ENCODE data around the gene OPRD1.
"Not testable (repeated sequence)": the region's sequence is repeated elsewhere in the genome, so short reads cannot be mapped to it uniquely, and the experiment has no call there.

OPRD1 gene

GRCh38 chr1:28848416-28848815 is 36.4 kb downstream of the OPRD1 start:
- no peak for DNase-seq

- DNase-seq = no peak
These were observed 41.2 kb downstream of the OPRD1 start for GRCh38 chr1:28853093-28853742.

- DNase-seq = not testable (repeated sequence)
These were observed 42.4 kb downstream of the OPRD1 start for GRCh38 chr1:28854406-28854805.

GRCh38 chr1:28855046-28855445 is 43.1 kb downstream of the OPRD1 start:
- no peak for DNase-seq

DNA sequence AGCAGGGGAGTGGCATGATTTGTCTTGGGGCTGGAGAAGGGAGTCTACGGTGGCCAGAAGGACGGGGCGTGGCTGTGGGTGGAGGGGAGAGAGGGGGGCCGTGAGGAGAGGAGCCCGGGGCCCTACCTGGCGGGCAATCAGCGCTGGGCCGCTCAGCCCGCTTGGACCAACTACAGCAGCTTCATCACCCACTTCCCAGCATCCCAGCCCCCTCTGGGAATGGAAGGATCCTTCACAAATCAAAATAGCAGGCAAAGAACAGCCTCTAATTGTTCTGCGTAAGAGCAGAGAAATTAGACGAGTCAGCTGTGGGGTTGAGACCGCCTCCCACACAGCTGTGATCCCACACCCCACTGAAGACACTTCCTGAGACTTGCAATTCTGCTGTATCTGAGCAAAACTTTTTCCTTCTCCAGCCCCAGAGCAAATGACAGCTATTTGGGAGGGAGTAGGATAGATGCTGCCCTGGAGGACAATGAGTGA is 43.5 kb downstream of the OPRD1 start:
- no peak for DNase-seq

DNA sequence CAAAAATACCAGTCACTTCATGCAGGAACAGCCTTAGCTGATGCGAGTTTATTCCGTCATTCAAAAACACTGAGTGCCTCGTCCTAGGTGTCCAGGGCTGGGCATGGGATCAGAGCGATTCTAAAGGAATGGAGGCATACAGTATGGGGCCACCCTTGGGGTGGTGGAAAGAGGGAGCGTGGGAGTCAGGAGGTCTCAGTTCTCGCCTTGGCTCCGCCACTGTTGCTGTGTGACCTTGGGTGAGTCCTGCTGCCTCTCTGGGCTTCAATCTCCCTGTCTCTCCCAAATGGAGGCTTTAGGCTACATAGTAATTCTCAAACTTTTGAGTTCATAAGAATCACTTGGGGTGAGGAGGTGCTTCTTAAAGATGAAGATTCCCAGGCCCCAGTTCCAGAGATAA is 44.0 kb downstream of the OPRD1 start:
- no peak for DNase-seq

DNA sequence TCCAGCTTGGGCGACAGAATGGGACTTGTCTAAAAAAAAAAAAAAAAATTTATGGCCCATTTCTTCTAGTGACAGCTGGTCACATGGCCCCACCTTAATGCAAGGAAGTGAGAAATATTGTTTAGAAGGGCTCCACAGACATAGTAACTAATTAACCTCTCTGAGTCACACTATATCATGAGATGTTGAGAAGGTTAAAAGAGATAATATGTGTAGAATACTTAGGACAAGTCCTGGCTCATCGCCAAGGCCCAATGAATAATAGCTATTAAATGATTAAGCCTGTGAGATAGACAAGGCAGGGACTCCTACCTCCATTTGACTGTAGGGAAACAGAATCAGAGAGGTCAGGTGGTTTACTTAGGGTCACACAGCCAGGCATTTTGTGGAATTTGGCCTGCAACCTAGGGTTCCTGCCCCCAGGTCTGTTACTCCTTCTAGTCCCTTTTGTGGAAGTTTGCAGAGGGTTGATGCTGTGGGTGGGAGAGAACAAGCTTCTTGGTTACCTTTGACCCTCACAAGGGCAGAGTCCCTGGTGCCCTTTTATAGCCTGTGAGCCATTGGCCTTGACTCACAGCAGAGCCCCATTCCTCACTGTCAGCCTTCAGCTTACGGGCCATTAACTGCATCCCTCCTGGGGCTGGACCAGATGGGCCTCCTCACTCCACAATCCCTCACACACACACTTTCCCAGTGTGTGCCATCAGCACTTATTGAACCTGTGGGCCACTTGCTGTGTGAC is 48.5 kb downstream of the OPRD1 start:
- DNase-seq = no peak

DNA sequence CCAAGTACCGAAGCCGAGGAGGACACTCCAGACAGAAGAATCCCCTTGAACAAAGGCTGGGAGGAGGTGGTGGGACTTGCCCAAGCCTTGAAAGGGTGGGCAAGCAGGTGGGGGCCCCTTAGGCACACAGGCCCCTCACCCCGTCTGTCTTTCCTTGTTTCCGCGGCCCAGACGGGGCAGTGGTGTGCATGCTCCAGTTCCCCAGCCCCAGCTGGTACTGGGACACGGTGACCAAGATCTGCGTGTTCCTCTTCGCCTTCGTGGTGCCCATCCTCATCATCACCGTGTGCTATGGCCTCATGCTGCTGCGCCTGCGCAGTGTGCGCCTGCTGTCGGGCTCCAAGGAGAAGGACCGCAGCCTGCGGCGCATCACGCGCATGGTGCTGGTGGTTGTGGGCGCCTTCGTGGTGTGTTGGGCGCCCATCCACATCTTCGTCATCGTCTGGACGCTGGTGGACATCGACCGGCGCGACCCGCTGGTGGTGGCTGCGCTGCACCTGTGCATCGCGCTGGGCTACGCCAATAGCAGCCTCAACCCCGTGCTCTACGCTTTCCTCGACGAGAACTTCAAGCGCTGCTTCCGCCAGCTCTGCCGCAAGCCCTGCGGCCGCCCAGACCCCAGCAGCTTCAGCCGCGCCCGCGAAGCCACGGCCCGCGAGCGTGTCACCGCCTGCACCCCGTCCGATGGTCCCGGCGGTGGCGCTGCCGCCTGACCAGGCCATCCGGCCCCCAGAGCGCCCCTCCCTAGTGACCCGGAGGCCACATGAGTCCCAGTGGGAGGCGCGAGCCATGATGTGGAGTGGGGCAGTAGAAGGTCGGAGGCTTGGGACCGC is 50.8 kb downstream of the OPRD1 start:
- DNase-seq = no peak

DNA sequence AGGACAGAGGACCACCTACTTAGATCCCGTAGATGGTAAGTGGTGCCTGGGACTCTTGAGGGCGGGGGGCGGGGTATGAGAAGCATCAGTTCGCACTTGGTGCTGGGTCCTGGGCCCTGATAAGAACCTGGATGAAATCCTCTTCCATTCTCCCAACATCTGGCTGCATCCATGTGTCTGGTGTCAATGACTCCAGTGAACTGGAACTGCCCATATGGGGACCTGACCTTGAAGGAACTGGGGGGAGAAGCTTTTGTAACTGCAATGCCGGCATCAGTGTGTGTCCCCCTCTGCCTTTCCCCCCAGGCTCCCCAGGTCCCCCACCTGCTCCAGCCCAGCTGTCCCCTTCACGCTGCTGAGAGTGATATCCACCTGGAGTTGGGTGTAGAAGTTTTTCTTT is 52.7 kb downstream of the OPRD1 start:
- DNase-seq = no peak

DNA sequence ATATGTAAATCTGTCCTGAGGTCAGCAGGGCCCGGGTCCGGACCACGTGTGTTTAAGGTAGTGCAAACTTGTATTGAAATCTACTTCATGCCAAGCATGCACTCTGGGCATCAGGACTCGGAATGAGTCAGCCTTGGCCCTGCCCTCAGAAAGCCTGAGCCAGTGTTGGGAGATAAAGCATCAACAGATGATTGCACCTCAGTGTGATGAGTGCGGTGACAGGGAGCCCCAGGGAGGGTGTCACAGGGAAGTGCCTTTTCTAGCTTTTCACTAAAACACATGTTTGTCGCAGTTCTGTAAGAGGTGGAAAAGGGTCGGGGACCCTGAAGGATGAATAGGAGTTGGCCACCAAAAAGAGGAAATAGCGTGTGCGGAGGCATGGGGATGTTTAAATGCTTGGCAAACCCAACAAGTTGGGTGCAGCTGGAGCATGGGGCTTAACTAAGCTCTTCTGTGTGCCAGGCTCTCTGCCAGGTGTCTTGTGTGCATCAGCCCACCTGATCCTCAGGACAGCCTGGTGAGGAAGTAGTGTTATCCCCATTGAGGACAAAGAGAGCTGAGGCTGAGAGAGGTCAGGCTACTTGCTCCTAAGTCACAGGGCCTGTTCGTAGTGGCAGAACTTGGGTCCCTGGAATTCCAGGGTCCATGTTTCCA is 54.2 kb downstream of the OPRD1 start:
- no peak for DNase-seq

DNA sequence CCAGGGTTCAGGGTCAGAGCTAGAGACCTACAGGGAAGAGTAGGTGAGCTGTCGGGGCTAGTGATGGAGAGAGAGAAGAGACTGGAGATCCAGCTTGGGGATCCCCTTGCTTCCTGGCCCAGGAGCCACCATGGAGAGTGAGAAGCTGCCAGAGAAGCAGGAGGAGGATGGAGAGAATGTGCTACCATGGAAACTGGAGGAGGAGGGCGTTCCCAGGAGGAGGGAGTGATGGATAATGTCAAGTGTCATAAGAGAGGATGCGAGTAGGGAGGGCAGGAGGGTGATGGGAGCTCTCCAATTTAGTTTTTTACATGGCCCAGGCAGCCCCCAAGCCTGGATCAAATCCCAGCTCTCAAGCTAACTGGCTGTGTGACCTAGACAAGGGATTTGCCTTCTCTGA is 55.9 kb downstream of the OPRD1 start:
- DNase-seq = no peak

DNA sequence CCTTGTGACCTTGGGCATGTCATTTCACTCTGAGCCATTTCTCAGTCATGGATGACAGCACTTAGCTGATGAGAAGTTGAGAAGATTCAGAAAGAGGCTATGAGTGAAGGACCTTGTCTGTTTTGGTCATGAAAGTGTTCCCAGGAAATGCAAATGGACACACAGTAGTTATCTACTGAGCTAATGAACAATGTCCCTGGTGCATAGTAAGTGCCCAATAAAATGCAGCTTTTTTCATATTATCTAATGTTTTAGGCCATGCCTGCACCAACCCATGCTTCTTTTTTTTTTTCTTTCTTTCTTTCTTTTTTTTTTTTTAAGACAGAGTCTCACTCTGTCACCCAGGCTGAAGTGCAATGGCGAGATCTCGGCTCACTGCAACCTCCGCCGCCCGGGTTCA is 58.0 kb downstream of the OPRD1 start:
- no peak for DNase-seq

DNA sequence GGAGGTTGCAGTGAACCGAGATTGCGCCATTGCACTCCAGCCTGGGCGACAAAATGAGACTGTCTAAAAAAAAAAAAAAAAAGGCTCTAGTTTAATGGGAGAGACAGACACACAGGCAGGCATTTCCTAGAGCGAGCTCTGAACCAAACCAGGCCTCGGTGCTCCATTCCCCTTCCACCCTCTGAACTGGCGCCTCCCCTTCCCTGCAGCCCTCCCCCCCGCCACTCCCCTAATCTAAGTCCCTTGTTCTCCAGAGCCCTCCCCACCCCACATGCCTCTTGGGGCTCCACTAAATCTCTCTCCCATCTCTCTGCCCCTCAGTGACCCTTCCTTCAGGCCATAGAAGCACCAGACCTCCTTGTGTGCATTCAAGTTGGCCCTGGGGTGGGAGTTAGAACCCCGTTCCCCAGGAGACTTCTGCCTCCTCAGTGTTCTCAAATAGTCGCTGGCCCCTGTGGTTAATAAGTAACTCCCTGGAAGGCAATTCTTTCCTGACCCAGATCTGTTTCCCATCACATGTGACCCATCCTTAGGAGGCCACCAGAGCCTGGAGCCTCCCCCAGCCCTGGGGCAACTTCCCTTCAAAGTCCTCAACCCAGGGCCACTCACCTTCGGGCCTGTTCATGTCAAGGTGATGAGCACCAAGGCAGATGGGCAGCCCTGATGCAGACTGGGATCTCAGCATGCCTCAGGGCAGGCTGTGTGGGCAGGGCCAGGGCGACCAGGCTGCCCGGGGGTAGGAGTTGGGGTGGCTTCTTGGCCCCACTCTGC is 59.8 kb downstream of the OPRD1 start:
- no peak for DNase-seq

DNA sequence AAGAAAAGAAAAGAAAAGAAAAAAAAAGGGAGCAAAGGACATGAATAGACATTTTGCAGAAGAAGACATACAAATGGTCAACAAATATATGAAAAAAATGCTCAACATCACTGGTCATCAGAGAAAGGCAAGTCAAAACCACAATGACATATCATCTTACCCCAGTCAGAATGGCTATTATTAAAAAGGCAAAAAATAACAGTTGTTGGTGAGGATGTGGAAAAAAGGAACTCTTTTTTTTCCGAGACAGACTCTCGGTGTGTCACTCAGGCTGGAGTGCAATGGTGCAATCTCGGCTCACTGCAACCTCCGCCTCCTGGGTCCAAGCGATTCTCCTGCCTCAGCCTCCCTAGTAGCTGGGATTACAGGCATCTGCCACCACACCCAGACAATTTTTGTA is 63.2 kb downstream of the OPRD1 start:
- DNase-seq = not testable (repeated sequence)

- peak; percentile 78 for DNase-seq
These were observed 65.3 kb downstream of the OPRD1 start for GRCh38 chr1:28877132-28877781.

GRCh38 chr1:28878796-28879195 is 66.8 kb downstream of the OPRD1 start:
- DNase-seq = no peak

GRCh38 chr1:28882009-28882628 is 70.1 kb downstream of the OPRD1 start:
- DNase-seq = peak; percentile 74

DNA sequence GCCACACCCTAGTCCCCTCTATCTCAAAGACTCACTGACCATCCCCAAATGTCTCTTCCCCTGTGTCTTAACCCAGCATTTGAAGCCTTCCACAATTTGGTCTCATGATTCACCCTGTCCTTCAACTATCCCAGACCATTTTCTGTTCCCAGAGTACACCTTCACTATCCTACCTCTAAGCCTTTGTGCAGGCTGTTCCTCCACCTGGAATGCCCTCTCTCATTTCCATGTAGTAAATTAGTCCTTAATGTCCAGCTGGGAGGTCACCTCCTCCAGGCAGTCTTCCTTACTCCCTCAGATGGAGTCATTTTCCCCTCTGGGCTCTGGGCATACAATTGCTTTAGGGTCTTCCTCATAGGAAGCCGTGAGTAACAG is 71.3 kb downstream of the OPRD1 start:
- DNase-seq = no peak

- DNase-seq = no peak
These were observed 73.5 kb downstream of the OPRD1 start for GRCh38 chr1:28885472-28885877.

GRCh38 chr1:28885977-28886730 is 74.2 kb downstream of the OPRD1 start:
- no peak for DNase-seq
